ENCODE results near the gene ZFR2.

- TF ChIP-seq POLR2AphosphoS5 (IDR thresholded peaks at IDR 0.05; ENCODE audit: low read depth, low read length) (no peak), TAF1 (IDR thresholded peaks at IDR 0.05; ENCODE audit: borderline replicate concordance, insufficient read depth, low read length) (no peak)
Measured at GRCh38 chr19:3768748-3769099, 100.1 kb downstream of the ZFR2 start.
